ENCODE results near the gene TSPAN17. TPM values are rescaled to one million over a fixed set of nuclear protein-coding genes. Genes with fewer than 3 reads are reported as not detected.

The TSPAN17 gene
- total and polyA plus RNA-seq, 10 of the 15 experiments (the other 5 are each of a cell fraction or from before 2014, with no cell fraction given), result 0.24 to 17.1 (median 10.4) TPM

DNA sequence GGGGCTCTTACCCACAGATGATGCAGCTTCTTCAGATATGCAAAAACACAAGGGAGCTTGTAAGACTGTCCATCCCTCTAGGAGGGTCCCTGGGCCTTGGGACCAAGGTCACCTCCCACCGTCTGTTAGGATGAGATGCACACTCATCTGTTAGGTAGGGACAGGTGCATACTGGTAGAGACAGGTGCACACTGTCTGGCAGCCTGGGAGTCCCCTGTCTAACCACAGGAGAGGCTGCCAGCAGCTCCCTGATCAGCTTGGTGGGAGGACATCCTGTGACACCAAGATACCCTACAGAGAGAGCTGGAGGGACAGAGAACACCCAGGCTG, 13.2 kb downstream of the TSPAN17 start:
- Histone ChIP-seq H3K27ac (ENCODE audit: control insufficient read depth, insufficient read depth) (no peak overlapping the region), H3K27me3 (replicated peaks in 1 of 2; ENCODE audit: control insufficient read depth in 2 of 2, insufficient read depth in 2 of 2, low read length in 1 of 2) (no peaks in the 10 kb centered on the region), H3K4me2 (ENCODE audit: control insufficient read depth, insufficient read depth) (0 out of 2 replicates have a peak overlapping the region, but pooled peaks have one; percentile 2), H3K9ac (ENCODE audit: control insufficient read depth, insufficient read depth, low read length) (no peak overlapping the region), H4K20me1 (ENCODE audit: control insufficient read depth, insufficient read depth) (no peaks in the 10 kb centered on the region; the same call in 1 of the 2 replicates), H3K9me3 (replicated peaks; ENCODE audit: control insufficient read depth, insufficient read depth, low read length) (no peaks in the 10 kb centered on the region), H3K36me3 (ENCODE audit: control insufficient read depth in 2 of 2, insufficient read depth in 2 of 2, low read length in 1 of 2) (no peaks in the 10 kb centered on the region), H3K4me1 (ENCODE audit: control insufficient read depth, insufficient read depth, low read length) (peaks cover 16% of the 10 kb centered on the region), H3K4me3 (no peak overlapping the region), H2AFZ (ENCODE audit: control insufficient read depth, low read depth, low read length) (no peak overlapping the region), H3K79me2 (ENCODE audit: control insufficient read depth, insufficient read depth, low read length) (no peaks in the 10 kb centered on the region)
- RAD21 ChIA-PET (ENCODE audit: unreplicated experiment), result interaction anchor here (0.5 to 4.8 kb wide), 53 partner anchors 9 to 930 kb away, joined by 3 to 43 read pairs (median 4); partner anchors contain the start of genes CLTB, FGFR4 and TSPAN17
- in situ Hi-C loops (cut with MboI), result no loop called here
- POLR2A ChIA-PET, result interaction anchor here (0.6 to 0.9 kb wide), 2 partner anchors 13 to 367 kb away, joined by 4 to 5 read pairs; partner anchors contain the start of gene TSPAN17
- 9% methylated on average over 1 of the region's 1 CpG for WGBS (ENCODE audit: insufficient coverage, insufficient replicate concordance, low lambda C conversion rate, missing lambda C conversion rate)
- SMC1A ChIA-PET (ENCODE audit: uncharacterized antibody, unreplicated experiment), result interaction anchor here (0.6 to 2.3 kb wide), 37 partner anchors 9 to 638 kb away, joined by 3 to 35 read pairs (median 3); partner anchors contain the start of gene TSPAN17
- BruUV-seq (replicated peaks), result no TSS peak
- CTCF ChIA-PET, result interaction anchor here (0.6 to 6.3 kb wide), 106 partner anchors 8 to 835 kb away, joined by 3 to 102 read pairs (median 4); partner anchors contain the start of genes CDHR2, CLTB, FGFR4 and GPRIN1
- ATAC-seq (peak; percentile 57), FAIRE-seq (no peak), DNase-seq (ENCODE audit: low read depth, low spot score) (no peak)
- intact Hi-C loops (cut with micrococcal nuclease; ENCODE audit: unreplicated experiment), result loop anchor here (1.0 to 5.0 kb wide), 3 partner anchors 84 to 452 kb away; no protein-coding TSS in a partner anchor
- TF ChIP-seq, protein P1, sequence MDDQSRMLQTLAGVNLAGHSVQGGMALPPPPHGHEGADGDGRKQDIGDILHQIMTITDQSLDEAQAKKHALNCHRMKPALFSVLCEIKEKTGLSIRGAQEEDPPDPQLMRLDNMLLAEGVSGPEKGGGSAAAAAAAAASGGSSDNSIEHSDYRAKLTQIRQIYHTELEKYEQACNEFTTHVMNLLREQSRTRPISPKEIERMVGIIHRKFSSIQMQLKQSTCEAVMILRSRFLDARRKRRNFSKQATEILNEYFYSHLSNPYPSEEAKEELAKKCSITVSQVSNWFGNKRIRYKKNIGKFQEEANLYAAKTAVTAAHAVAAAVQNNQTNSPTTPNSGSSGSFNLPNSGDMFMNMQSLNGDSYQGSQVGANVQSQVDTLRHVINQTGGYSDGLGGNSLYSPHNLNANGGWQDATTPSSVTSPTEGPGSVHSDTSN (IDR thresholded peaks at IDR 0.05; ENCODE audit: insufficient replicate concordance, low read depth, low read length), result no peak
- 0 out of 2 replicates have a peak, but pooled peaks have one; percentile 14 for TF ChIP-seq TCF12 (IDR thresholded peaks at IDR 0.05; ENCODE audit: low read depth, low read length)
